Measurements from ENCODE around the gene PIP4K2A.
A peak's percentile ranks its signal among the peaks of the same experiment; 100 is the strongest.

The PIP4K2A gene

GRCh38 chr10:22617051-22617450 lies 97.3 kb downstream of the PIP4K2A start:
- H3K9me3 ChIP-seq (ENCODE audit: control insufficient read depth in 1 of 2, low read length in 2 of 2), result no peaks in the 10 kb centered on the region
- H3K4me3 ChIP-seq (ENCODE audit: low read depth in 1 of 2, low read length in 2 of 2), result no peak overlapping the region
- H3K27me3 ChIP-seq (ENCODE audit: low read depth, low read length), result no peaks in the 10 kb centered on the region
- no peaks in the 10 kb centered on the region for H3K36me3 ChIP-seq (ENCODE audit: control insufficient read depth in 1 of 2, insufficient read depth in 2 of 2, low read length in 2 of 2)
- no peak overlapping the region for H3K27ac ChIP-seq (ENCODE audit: low read length)
- H3K4me1 ChIP-seq (ENCODE audit: control insufficient read depth in 1 of 2, insufficient read depth in 2 of 2, low read length in 2 of 2), result peaks cover 6 to 23% of the 10 kb centered on the region in 2 donors

GRCh38 chr10:22615819-22616499 lies 98.4 kb downstream of the PIP4K2A start:
- peaks cover 6 to 22% of the 10 kb centered on the region in 2 donors for H3K4me1 ChIP-seq (ENCODE audit: control insufficient read depth in 1 of 2, insufficient read depth in 2 of 2, low read length in 2 of 2)
- H3K9me3 ChIP-seq (ENCODE audit: control insufficient read depth in 1 of 2, low read length in 2 of 2), result no peaks in the 10 kb centered on the region
- H3K27ac ChIP-seq (ENCODE audit: low read length), result peak overlapping the region; percentile 19
- H3K36me3 ChIP-seq (ENCODE audit: control insufficient read depth in 1 of 2, insufficient read depth in 2 of 2, low read length in 2 of 2), result no peaks in the 10 kb centered on the region
- H3K4me3 ChIP-seq (ENCODE audit: low read depth in 1 of 2, low read length in 2 of 2), result peak overlapping the region; percentile 9 to 35
- H3K27me3 ChIP-seq (ENCODE audit: low read depth, low read length), result no peaks in the 10 kb centered on the region

- Histone ChIP-seq H3K4me1 (ENCODE audit: control insufficient read depth in 1 of 2, insufficient read depth in 2 of 2, low read length in 2 of 2) (peaks cover 6 to 18% of the 10 kb centered on the region in 2 donors), H3K9me3 (ENCODE audit: control insufficient read depth in 1 of 2, low read length in 2 of 2) (no peaks in the 10 kb centered on the region), H3K27me3 (ENCODE audit: low read depth, low read length) (no peaks in the 10 kb centered on the region), H3K4me3 (ENCODE audit: low read depth in 1 of 2, low read length in 2 of 2) (no peak overlapping the region), H3K36me3 (ENCODE audit: control insufficient read depth in 1 of 2, insufficient read depth in 2 of 2, low read length in 2 of 2) (no peaks in the 10 kb centered on the region), H3K27ac (ENCODE audit: low read length) (no peak overlapping the region)
Measured at GRCh38 chr10:22615101-22615500, 99.3 kb downstream of the PIP4K2A start.

- peaks cover 1 to 3% of the 10 kb centered on the region in 2 donors for H3K36me3 ChIP-seq (ENCODE audit: control insufficient read depth in 1 of 2, insufficient read depth in 2 of 2, low read length in 2 of 2)
- no peaks in the 10 kb centered on the region for H3K27me3 ChIP-seq (ENCODE audit: low read depth, low read length)
- peaks cover 3 to 12% of the 10 kb centered on the region in 2 donors for H3K4me1 ChIP-seq (ENCODE audit: control insufficient read depth in 1 of 2, insufficient read depth in 2 of 2, low read length in 2 of 2)
- H3K4me3 ChIP-seq (ENCODE audit: low read depth in 1 of 2, low read length in 2 of 2), result no peak overlapping the region
- H3K27ac ChIP-seq (ENCODE audit: low read length), result no peak overlapping the region
- H3K9me3 ChIP-seq (ENCODE audit: control insufficient read depth in 1 of 2, low read length in 2 of 2), result no peaks in the 10 kb centered on the region
Measured at GRCh38 chr10:22613011-22613410, 101.4 kb downstream of the PIP4K2A start.

- Histone ChIP-seq H3K9me3 (ENCODE audit: control insufficient read depth in 1 of 2, low read length in 2 of 2) (no peaks in the 10 kb centered on the region), H3K4me1 (ENCODE audit: control insufficient read depth in 1 of 2, insufficient read depth in 2 of 2, low read length in 2 of 2) (peaks cover 3 to 6% of the 10 kb centered on the region in 2 donors), H3K36me3 (ENCODE audit: control insufficient read depth in 1 of 2, insufficient read depth in 2 of 2, low read length in 2 of 2) (peaks cover 3 to 4% of the 10 kb centered on the region in 2 donors), H3K27ac (ENCODE audit: low read length) (no peak overlapping the region), H3K4me3 (ENCODE audit: low read depth in 1 of 2, low read length in 2 of 2) (no peak overlapping the region), H3K27me3 (ENCODE audit: low read depth, low read length) (no peaks in the 10 kb centered on the region)
Measured at GRCh38 chr10:22612318-22612717, 102.1 kb downstream of the PIP4K2A start.

- Histone ChIP-seq H3K9me3 (ENCODE audit: control insufficient read depth in 1 of 2, low read length in 2 of 2) (no peaks in the 10 kb centered on the region), H3K27me3 (ENCODE audit: low read depth, low read length) (no peaks in the 10 kb centered on the region), H3K27ac (ENCODE audit: low read length) (no peak overlapping the region), H3K4me3 (ENCODE audit: low read depth in 1 of 2, low read length in 2 of 2) (no peak overlapping the region), H3K4me1 (ENCODE audit: control insufficient read depth in 1 of 2, insufficient read depth in 2 of 2, low read length in 2 of 2) (peaks cover 3 to 9% of the 10 kb centered on the region in 2 donors), H3K36me3 (ENCODE audit: control insufficient read depth in 1 of 2, insufficient read depth in 2 of 2, low read length in 2 of 2) (peaks cover 3 to 4% of the 10 kb centered on the region in 2 donors)
Measured at GRCh38 chr10:22611425-22612115, 102.8 kb downstream of the PIP4K2A start.

GRCh38 chr10:22610610-22611009 lies 103.8 kb downstream of the PIP4K2A start:
- Histone ChIP-seq H3K9me3 (ENCODE audit: control insufficient read depth in 1 of 2, low read length in 2 of 2) (no peaks in the 10 kb centered on the region), H3K36me3 (ENCODE audit: control insufficient read depth in 1 of 2, insufficient read depth in 2 of 2, low read length in 2 of 2) (peaks cover 3 to 4% of the 10 kb centered on the region in 2 donors), H3K4me3 (ENCODE audit: low read depth in 1 of 2, low read length in 2 of 2) (no peak overlapping the region), H3K4me1 (ENCODE audit: control insufficient read depth in 1 of 2, insufficient read depth in 2 of 2, low read length in 2 of 2) (peaks cover 3 to 5% of the 10 kb centered on the region in 2 donors), H3K27ac (ENCODE audit: low read length) (no peak overlapping the region), H3K27me3 (ENCODE audit: low read depth, low read length) (no peaks in the 10 kb centered on the region)

GRCh38 chr10:22609719-22610465 lies 104.5 kb downstream of the PIP4K2A start:
- Histone ChIP-seq H3K4me3 (ENCODE audit: low read depth in 1 of 2, low read length in 2 of 2) (no peak overlapping the region), H3K36me3 (ENCODE audit: control insufficient read depth in 1 of 2, insufficient read depth in 2 of 2, low read length in 2 of 2) (peaks cover 3 to 4% of the 10 kb centered on the region in 2 donors), H3K27ac (ENCODE audit: low read length) (no peak overlapping the region), H3K4me1 (ENCODE audit: control insufficient read depth in 1 of 2, insufficient read depth in 2 of 2, low read length in 2 of 2) (peaks cover 3 to 12% of the 10 kb centered on the region in 2 donors), H3K27me3 (ENCODE audit: low read depth, low read length) (no peaks in the 10 kb centered on the region), H3K9me3 (ENCODE audit: control insufficient read depth in 1 of 2, low read length in 2 of 2) (no peaks in the 10 kb centered on the region)

- Histone ChIP-seq H3K4me3 (ENCODE audit: low read depth in 1 of 2, low read length in 2 of 2) (no peak overlapping the region), H3K27me3 (ENCODE audit: low read depth, low read length) (no peaks in the 10 kb centered on the region), H3K4me1 (ENCODE audit: control insufficient read depth in 1 of 2, insufficient read depth in 2 of 2, low read length in 2 of 2) (peaks cover 3 to 18% of the 10 kb centered on the region in 2 donors), H3K36me3 (ENCODE audit: control insufficient read depth in 1 of 2, insufficient read depth in 2 of 2, low read length in 2 of 2) (peaks cover 3 to 4% of the 10 kb centered on the region in 2 donors), H3K27ac (ENCODE audit: low read length) (no peak overlapping the region), H3K9me3 (ENCODE audit: control insufficient read depth in 1 of 2, low read length in 2 of 2) (no peaks in the 10 kb centered on the region)
Measured at GRCh38 chr10:22609251-22609650, 105.1 kb downstream of the PIP4K2A start.

GRCh38 chr10:22607261-22607660 lies 107.1 kb downstream of the PIP4K2A start:
- H3K9me3 ChIP-seq (ENCODE audit: control insufficient read depth in 1 of 2, low read length in 2 of 2), result no peaks in the 10 kb centered on the region
- peaks cover 3 to 18% of the 10 kb centered on the region in 2 donors for H3K4me1 ChIP-seq (ENCODE audit: control insufficient read depth in 1 of 2, insufficient read depth in 2 of 2, low read length in 2 of 2)
- no peaks in the 10 kb centered on the region for H3K27me3 ChIP-seq (ENCODE audit: low read depth, low read length)
- no peak overlapping the region for H3K27ac ChIP-seq (ENCODE audit: low read length)
- H3K4me3 ChIP-seq (ENCODE audit: low read depth in 1 of 2, low read length in 2 of 2), result no peak overlapping the region
- H3K36me3 ChIP-seq (ENCODE audit: control insufficient read depth in 1 of 2, insufficient read depth in 2 of 2, low read length in 2 of 2), result peaks cover 3 to 4% of the 10 kb centered on the region in 2 donors

- Histone ChIP-seq H3K4me1 (ENCODE audit: control insufficient read depth in 1 of 2, insufficient read depth in 2 of 2, low read length in 2 of 2) (peaks cover 3 to 18% of the 10 kb centered on the region in 2 donors), H3K27ac (ENCODE audit: low read length) (no peak overlapping the region), H3K4me3 (ENCODE audit: low read depth in 1 of 2, low read length in 2 of 2) (no peak overlapping the region), H3K36me3 (ENCODE audit: control insufficient read depth in 1 of 2, insufficient read depth in 2 of 2, low read length in 2 of 2) (peaks cover 3 to 4% of the 10 kb centered on the region in 2 donors), H3K27me3 (ENCODE audit: low read depth, low read length) (no peaks in the 10 kb centered on the region), H3K9me3 (ENCODE audit: control insufficient read depth in 1 of 2, low read length in 2 of 2) (no peaks in the 10 kb centered on the region)
Measured at GRCh38 chr10:22606164-22606614, 108.2 kb downstream of the PIP4K2A start.

All from muscle layer of duodenum (tissue), 2 donors.